ENCODE measurements around the gene HSD17B8.

Gene HSD17B8

GRCh38 chr6:33204415-33205190, at the start of gene HSD17B8:
Gene HSD17B8, plus strand, starts transcription at chr6:33204655. Its CDS starts 14 bp downstream, at chr6:33204669.
- peak; percentile 91 for DNase-seq (ENCODE audit: low spot score)

GRCh38 chr6:33156561-33156960, 47.9 kb upstream of the HSD17B8 start:
- no peak for DNase-seq (ENCODE audit: low spot score)

DNA sequence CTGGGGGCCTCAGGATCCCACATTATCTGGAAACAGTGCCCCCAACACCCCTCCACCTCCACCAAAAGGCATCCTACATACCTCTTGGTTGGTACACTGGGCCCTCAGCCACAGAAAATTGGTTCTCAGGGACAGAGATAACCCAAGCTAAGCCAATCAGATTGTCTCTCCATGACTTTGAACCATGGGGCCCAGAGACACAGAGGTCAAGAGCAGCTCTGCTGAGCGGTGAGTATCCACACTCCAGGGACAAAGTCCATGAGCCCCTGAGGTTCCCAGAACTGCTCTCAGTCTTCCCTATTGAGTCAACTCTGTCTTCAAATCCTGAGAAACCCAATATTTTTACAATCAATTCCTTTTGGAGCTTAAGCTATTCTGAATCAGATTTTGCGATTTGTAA, 47.5 kb upstream of the HSD17B8 start:
- no peak for DNase-seq (ENCODE audit: low spot score)

GRCh38 chr6:33160096-33160495, 44.4 kb upstream of the HSD17B8 start:
- no peak for DNase-seq (ENCODE audit: low spot score)

GRCh38 chr6:33160728-33161344, 43.6 kb upstream of the HSD17B8 start:
- peak; percentile 40 for DNase-seq (ENCODE audit: low spot score)

GRCh38 chr6:33161354-33162331, 42.8 kb upstream of the HSD17B8 start:
- peak; percentile 92 for DNase-seq (ENCODE audit: low spot score)

DNA sequence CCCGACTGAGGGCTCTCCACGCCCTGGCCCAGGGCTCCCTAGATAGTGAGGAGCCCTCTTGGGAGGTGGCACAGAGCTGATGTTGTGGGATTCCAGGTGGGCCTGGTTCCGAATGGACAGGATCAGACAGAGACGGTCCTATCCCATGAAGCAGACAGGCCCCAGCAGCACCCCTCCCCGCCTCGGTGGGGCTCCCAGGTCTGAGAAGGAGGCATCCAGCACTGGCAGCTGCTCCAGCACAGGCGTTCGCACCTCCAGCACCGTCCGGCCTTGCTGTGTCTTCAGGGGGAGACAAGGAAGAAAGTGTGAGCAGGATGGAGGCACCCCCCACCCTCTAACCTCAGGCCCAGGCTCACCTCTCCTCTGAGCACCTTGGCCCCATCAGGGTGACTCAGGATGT, 40.9 kb upstream of the HSD17B8 start:
- no peak for DNase-seq (ENCODE audit: low spot score)

GRCh38 chr6:33164176-33164575, 40.3 kb upstream of the HSD17B8 start:
- DNase-seq (ENCODE audit: low spot score): no peak

GRCh38 chr6:33164665-33165373, 39.6 kb upstream of the HSD17B8 start:
- no peak for DNase-seq (ENCODE audit: low spot score)

DNA sequence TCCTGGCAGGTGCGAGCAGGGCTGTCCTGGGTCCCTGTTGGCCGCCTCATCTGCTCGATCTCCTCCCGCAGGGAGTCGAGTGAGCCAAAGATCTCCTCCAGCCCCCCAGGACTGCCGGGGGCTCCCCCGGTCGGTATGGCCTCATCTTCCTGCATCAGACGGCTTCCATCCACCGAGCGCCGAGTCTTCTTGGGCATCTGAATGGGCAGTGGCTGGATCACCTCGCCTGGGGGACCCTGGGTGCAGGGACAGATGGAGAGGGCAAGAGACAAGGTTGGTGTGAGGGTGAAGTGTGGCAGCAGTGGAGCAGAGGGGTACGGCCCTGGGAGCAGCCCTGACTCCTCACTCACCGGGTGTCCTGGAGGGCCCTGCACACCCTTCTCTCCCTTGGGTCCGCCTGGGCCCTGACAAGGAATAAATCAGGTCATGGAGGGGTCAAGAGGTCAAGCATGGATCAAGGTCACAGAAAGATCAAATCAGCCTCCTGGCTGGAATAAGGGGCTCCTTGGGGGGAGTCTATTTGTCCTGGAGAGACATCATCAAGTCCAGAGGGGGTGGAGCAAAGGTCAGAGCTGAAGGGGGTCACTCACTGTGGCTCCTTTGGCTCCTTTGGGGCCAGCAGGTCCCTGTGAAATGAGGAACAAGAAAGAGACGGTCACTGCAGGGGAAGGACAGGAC, 38.7 kb upstream of the HSD17B8 start:
- peak; percentile 35 for DNase-seq (ENCODE audit: low spot score)

DNA sequence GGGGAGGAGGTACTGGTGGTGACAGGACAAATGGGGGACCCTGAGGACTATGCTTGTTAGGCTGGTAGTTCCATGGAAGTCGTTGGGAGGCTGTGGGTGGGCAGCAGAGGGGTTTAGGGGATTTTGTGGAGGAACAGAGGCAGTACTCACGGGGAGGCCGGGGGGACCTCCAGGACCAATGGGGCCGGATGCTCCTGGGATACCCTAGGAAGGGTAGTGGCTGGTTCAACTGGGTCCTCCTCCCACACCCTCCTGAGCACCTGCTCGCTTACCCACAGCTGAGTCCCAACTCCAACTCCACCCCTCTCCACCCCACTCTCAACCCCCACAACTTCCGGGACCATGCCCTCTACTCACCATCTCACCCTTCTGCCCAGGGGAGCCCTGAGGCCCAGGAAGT, 38.1 kb upstream of the HSD17B8 start:
- no peak for DNase-seq (ENCODE audit: low spot score)

- DNase-seq (ENCODE audit: low spot score): no peak
These were observed 37.6 kb upstream of the HSD17B8 start for GRCh38 chr6:33166811-33167210.

DNA sequence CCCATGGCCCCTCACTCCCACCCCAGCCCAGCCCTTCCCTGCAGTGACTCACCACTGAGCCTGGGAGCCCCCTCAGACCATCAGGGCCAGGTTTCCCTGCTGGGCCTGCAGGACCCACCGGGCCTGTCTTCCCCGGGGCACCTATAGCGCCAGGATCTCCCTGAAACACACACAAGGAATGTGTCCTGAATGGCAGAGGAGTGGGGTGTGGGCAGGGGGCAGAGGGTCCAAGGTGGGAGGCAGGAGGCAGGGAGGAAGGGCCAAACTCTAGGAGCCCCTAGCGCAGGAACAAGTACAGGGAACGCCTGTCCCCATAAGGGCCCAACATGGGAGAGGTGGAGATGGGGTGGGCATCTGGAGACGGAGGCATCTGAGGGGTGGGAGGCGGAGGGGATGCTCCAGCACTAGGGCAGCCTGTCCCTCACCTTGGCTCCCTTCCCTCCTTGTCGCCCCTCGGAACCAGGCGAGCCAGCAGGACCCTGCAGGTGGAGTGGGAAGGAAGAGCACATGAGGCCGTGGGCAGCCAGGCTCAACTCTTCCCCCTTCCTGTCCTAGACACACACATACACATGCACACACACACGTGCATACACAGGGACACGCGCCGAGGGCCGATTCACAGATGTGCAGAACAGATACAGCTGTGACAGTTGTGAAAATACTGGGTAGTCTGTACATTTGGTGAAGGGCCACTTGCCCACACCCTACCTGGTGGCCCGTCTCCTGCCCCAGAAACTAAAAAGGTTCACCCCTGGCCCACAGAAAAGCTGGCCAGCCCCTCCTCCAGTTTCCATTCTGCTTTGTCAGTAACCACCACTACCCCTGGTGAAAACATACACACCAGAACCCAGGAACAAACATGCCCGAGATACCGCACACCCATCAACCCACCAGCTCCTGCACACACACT, 36.8 kb upstream of the HSD17B8 start:
- DNase-seq (ENCODE audit: low spot score): no peak

DNA sequence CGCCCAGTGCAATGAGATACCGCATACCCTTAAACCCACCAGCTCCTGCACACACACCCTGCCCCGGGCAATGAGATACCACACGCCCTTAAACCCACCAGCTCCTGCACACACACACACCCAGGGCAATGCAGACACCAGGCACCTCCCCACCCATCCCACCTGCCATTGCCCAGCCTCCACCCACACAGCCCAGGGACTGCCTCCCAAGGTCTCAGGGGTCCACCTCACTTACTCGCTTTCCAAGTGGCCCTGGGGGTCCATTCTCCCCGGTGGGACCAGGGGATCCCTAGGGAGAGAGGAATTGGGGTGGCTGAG, 36.2 kb upstream of the HSD17B8 start:
- no peak for DNase-seq (ENCODE audit: low spot score)

GRCh38 chr6:33168639-33169038, 35.8 kb upstream of the HSD17B8 start:
- DNase-seq (ENCODE audit: low spot score): no peak

GRCh38 chr6:33169291-33170175, 34.9 kb upstream of the HSD17B8 start:
- no peak for DNase-seq (ENCODE audit: low spot score)

DNA sequence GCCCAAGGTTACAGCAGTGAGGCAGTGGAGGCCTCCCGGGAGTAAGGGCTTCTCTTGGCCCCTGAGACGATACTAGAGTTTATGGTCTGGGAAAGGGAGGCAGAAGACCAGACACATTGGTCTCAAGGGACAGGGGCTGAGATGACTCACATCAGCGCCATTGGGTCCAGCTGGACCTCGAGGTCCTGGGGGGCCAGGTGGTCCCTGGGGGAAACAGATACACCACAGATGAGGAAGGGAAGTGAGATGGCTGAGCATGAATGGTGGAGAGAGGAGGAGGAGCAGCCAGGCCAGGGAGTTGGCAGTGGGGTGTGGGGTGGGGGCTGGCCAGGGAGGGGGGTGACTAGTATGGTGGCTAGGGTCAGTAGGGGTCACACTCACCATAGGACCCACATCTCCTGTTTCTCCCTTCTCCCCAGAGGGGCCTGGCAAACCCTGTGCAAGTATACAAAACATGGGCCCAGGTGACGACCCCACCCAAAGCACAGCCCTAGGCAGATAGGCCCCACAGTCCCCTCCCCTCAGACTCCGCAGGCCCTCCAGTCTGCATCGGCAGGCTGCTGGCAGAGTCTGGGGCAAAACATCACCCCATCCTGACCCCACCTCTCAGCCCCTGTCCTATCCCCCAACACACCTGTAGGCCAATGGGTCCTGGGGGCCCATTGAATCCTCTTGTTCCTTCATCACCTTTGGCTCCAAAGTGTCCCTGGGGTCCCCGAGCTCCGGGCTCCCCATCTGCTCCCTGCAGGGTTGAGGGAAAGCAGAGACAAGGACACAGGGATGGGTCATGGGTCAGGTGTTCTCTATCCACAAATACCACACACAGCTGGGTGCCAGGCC, 34.1 kb upstream of the HSD17B8 start:
- DNase-seq (ENCODE audit: low spot score): no peak

All from D341Med (cell line).